ENCODE data around the gene CHCHD6.

GRCh38 chr3:126993436-126993835 is 289.4 kb downstream of the CHCHD6 start:
- TF ChIP-seq FOXP4 (CRISPR knock-in tag; IDR thresholded peaks at IDR 0.05) = no peak
- no peak for TF ChIP-seq TEAD4 (CRISPR knock-in tag; IDR thresholded peaks at IDR 0.05)
- TF ChIP-seq ATF3 (CRISPR knock-in tag; conservative IDR thresholded peaks at IDR 0.05) = no peak
- TF ChIP-seq CTCF (IDR thresholded peaks at IDR 0.05) = no peak
- no peak for TF ChIP-seq FOXJ3 (CRISPR knock-in tag; IDR thresholded peaks at IDR 0.05; ENCODE audit: borderline replicate concordance)
- TF ChIP-seq FOXK1 (CRISPR knock-in tag; IDR thresholded peaks at IDR 0.05) = no peak
- no peak for TF ChIP-seq NR3C1 (CRISPR knock-in tag; conservative IDR thresholded peaks at IDR 0.05; ENCODE audit: low read depth)
- no peak for TF ChIP-seq TEAD1 (CRISPR knock-in tag; IDR thresholded peaks at IDR 0.05)
- no peak for TF ChIP-seq PRDM15 (CRISPR knock-in tag; IDR thresholded peaks at IDR 0.05)
- TF ChIP-seq SP1 (CRISPR knock-in tag; conservative IDR thresholded peaks at IDR 0.05) = no peak
- no peak for TF ChIP-seq JUN (CRISPR knock-in tag; IDR thresholded peaks at IDR 0.05)

Measured in WTC11 (cell line).